H1 (cell line): Measurements from ENCODE around the gene AGRN. TPM values are rescaled to one million over a fixed set of nuclear protein-coding genes. Genes with fewer than 3 reads are reported as not detected.

Experiments used
- CTCF ChIA-PET: fragments of 300-600 bp; sonication (Branson Sonifier 250); formaldehyde crosslinking; loops from one replicate; lab custom pipeline; 2021; ENCODE audit not compliant: partially characterized antibody; lab: Charles Lee
- POLR2A ChIA-PET: fragments of 300-600 bp; sonication (Branson Sonifier 250); formaldehyde crosslinking; loops from one replicate; lab custom pipeline; 2021; ENCODE audit warnings: inconsistent platforms; ENCODE audit not compliant: partially characterized antibody; lab: Charles Lee
- DNase-seq, 2 experiments: peaks; one replicate each; pipeline versions ENCODE4 v3.0.0 to v3.0.0-alpha.2; 2010 to 2022; ENCODE audit warnings: low spot score in 2 of 2, low read depth in 1 of 2, mixed read lengths in 1 of 2
- FAIRE-seq: peaks from 2 replicates; lab custom pipeline; 2011; peaks lifted over from hg19 to GRCh38; lab: Jason Lieb, UNC
- H2AFZ ChIP-seq: 2 replicates; pipeline ENCODE4 v1.8.1; 2012; ENCODE audit warnings: low read length, inconsistent platforms
- H2AK5ac ChIP-seq: 2 replicates; pipeline ENCODE4 v1.6.1; 2013; ENCODE audit warnings: low read depth, low read length
- H2BK120ac ChIP-seq: replicated peaks from 2 replicates; pipeline ENCODE3; 2013; ENCODE audit warnings: low read depth, low read length, inconsistent platforms
- H2BK12ac ChIP-seq: 2 replicates; pipeline ENCODE4 v1.6.1; 2013; ENCODE audit warnings: low read depth, low read length
- H2BK15ac ChIP-seq: 2 replicates; pipeline ENCODE4 v1.6.1; 2013; ENCODE audit warnings: low read length
- H2BK20ac ChIP-seq: 2 replicates; pipeline ENCODE4 v1.6.1; 2013; ENCODE audit warnings: low read length
- H2BK5ac ChIP-seq: 2 replicates; pipeline ENCODE4 v1.6.1; 2013; ENCODE audit warnings: low read depth, low read length
- H3K14ac ChIP-seq: 2 replicates; pipeline ENCODE4 v1.6.1; 2013; ENCODE audit warnings: inconsistent platforms; ENCODE audit not compliant: insufficient read length
- H3K18ac ChIP-seq: 2 replicates; pipeline ENCODE4 v1.6.1; 2013; ENCODE audit warnings: low read length; ENCODE audit errors: extremely low read depth
- H3K23ac ChIP-seq: 2 replicates; pipeline ENCODE4 v1.6.1; 2013; ENCODE audit warnings: inconsistent platforms; ENCODE audit not compliant: insufficient read length
- H3K23me2 ChIP-seq: 2 replicates; pipeline ENCODE4 v1.6.1; 2013; ENCODE audit warnings: low read depth, low read length
- H3K27ac ChIP-seq: 2 replicates; pipeline ENCODE4 v1.6.1; 2011; ENCODE audit warnings: low read depth, low read length, inconsistent platforms
- H3K27me3 ChIP-seq, 4 experiments: replicated peaks in 1 of 4; 1 replicate in 1 of 4; 2 replicates in 3 of 4; pipeline versions ENCODE4 v1.6.1 to v1.8.1; 2011 to 2013; ENCODE audit warnings: low read length in 3 of 4, mild to moderate bottlenecking in 3 of 4, inconsistent platforms in 2 of 4, mixed read lengths in 2 of 4, moderate library complexity in 1 of 4; ENCODE audit not compliant: control insufficient read depth in 3 of 4, insufficient read depth in 3 of 4; ENCODE audit errors: extremely low read depth in 1 of 4
- H3K36me3 ChIP-seq, 4 experiments: 2 replicates each; pipeline versions ENCODE4 v1.6.1 to v1.8.1; 2011 to 2013; ENCODE audit warnings: mild to moderate bottlenecking in 4 of 4, low read length in 3 of 4, moderate library complexity in 2 of 4, control low read depth in 1 of 4, inconsistent platforms in 1 of 4; ENCODE audit not compliant: insufficient read depth in 4 of 4, control insufficient read depth in 2 of 4
- H3K4ac ChIP-seq: replicated peaks from 2 replicates; pipeline ENCODE3; 2013; ENCODE audit warnings: low read length, low read depth, mixed read lengths, inconsistent platforms; ENCODE audit not compliant: insufficient read length
- H3K4me1 ChIP-seq, 4 experiments: replicated peaks in 1 of 4; 1 replicate in 1 of 4; 2 replicates in 3 of 4; pipeline versions ENCODE4 v1.6.1 to v1.8.1; 2011 to 2013; ENCODE audit warnings: low read length in 3 of 4, inconsistent platforms in 2 of 4, mixed read lengths in 1 of 4; ENCODE audit not compliant: insufficient read depth in 4 of 4, control insufficient read depth in 3 of 4
- H3K4me2 ChIP-seq, 2 experiments: 2 replicates each; pipeline versions ENCODE4 v1.6.1 to v1.8.1; 2011 to 2013; ENCODE audit warnings: low read depth in 2 of 2, low read length in 2 of 2, control low read depth in 1 of 2, inconsistent platforms in 1 of 2, mild to moderate bottlenecking in 1 of 2; ENCODE audit not compliant: insufficient read depth in 1 of 2
- H3K4me3 ChIP-seq, 4 experiments: fragments of 200-600, 300-600 bp in 1 of 4; sonication (generic), shearing (Covaris generic), sonication (Bioruptor Twin) in 1 of 4; 2 replicates each; pipeline versions ENCODE4 v1.5.1 to v1.8.1; 2011 to 2016; ENCODE audit warnings: low read length in 4 of 4, low read depth in 3 of 4, control low read depth in 2 of 4, inconsistent platforms in 2 of 4, mild to moderate bottlenecking in 2 of 4, mixed read lengths in 1 of 4, moderate library complexity in 1 of 4; ENCODE audit not compliant: insufficient read depth in 2 of 4; ENCODE audit errors: extremely low read depth in 1 of 4
- H3K56ac ChIP-seq: replicated peaks from 2 replicates; pipeline ENCODE3; 2013; ENCODE audit warnings: low read depth, mild to moderate bottlenecking, mixed read lengths, low read length, inconsistent platforms; ENCODE audit not compliant: insufficient read length
- H3K79me1 ChIP-seq: 2 replicates; pipeline ENCODE4 v1.6.1; 2013; ENCODE audit warnings: low read depth, low read length, control low read depth
- H3K79me2 ChIP-seq, 2 experiments: 2 replicates each; pipeline versions ENCODE4 v1.6.1 to v1.8.1; 2012 to 2013; ENCODE audit warnings: low read length in 2 of 2, mild to moderate bottlenecking in 2 of 2, inconsistent platforms in 1 of 2; ENCODE audit not compliant: insufficient read depth in 2 of 2, control insufficient read depth in 1 of 2
- H3K9ac ChIP-seq, 4 experiments: replicated peaks in 1 of 4; 1 replicate in 1 of 4; 2 replicates in 3 of 4; pipeline versions ENCODE4 v1.6.1 to v1.8.1; 2011 to 2013; ENCODE audit warnings: low read depth in 3 of 4, low read length in 3 of 4, control low read depth in 2 of 4, mild to moderate bottlenecking in 2 of 4, moderate library complexity in 2 of 4, inconsistent platforms in 1 of 4; ENCODE audit errors: extremely low read depth in 1 of 4
- H3K9me3 ChIP-seq, 2 experiments: 2 replicates each; pipeline versions ENCODE4 v1.6.1 to v1.8.1; 2012 to 2013; ENCODE audit warnings: mild to moderate bottlenecking in 2 of 2, moderate library complexity in 2 of 2, control low read depth in 1 of 2, inconsistent platforms in 1 of 2, low read depth in 1 of 2, low read length in 1 of 2, mixed read lengths in 1 of 2; ENCODE audit not compliant: insufficient read depth in 2 of 2
- H4K20me1 ChIP-seq, 2 experiments: replicated peaks in 1 of 2; 2 replicates each; pipeline versions ENCODE3 to v1.8.1; 2011 to 2013; ENCODE audit warnings: inconsistent platforms in 2 of 2, low read length in 2 of 2, mild to moderate bottlenecking in 1 of 2; ENCODE audit not compliant: insufficient read depth in 2 of 2, control insufficient read depth in 1 of 2
- H4K5ac ChIP-seq: 2 replicates; pipeline ENCODE4 v1.6.1; 2013; ENCODE audit warnings: low read length, low read depth, mixed read lengths, inconsistent platforms; ENCODE audit not compliant: insufficient read length
- H4K8ac ChIP-seq: 2 replicates; pipeline ENCODE4 v1.8.0; 2013; ENCODE audit warnings: mild to moderate bottlenecking, moderate library complexity, low read length, inconsistent platforms; ENCODE audit not compliant: insufficient read depth; ENCODE audit errors: extremely low read depth
- H4K91ac ChIP-seq: replicated peaks from 2 replicates; pipeline ENCODE3; 2013; ENCODE audit warnings: low read length, mixed read lengths, inconsistent platforms; ENCODE audit not compliant: insufficient read length
- BRCA1 ChIP-seq: IDR thresholded peaks from 2 replicates; pipeline ENCODE4 v1.6.1; 2012; ENCODE audit warnings: low read depth, low read length, improper control_type of control experiment
- CBX5 ChIP-seq: fragments of 300-800, 300-1000 bp; sonication (generic); IDR thresholded peaks from 2 replicates; pipeline ENCODE4 v1.7.1; 2016; ENCODE audit warnings: antibody characterized with exemption, low read length, low read depth
- CTCF ChIP-seq, 3 experiments: IDR thresholded peaks; 1 replicate in 2 of 3; 2 replicates in 1 of 3; pipeline versions ENCODE4 v1.5.1 to v1.6.1; 2011; ENCODE audit warnings: low read length in 3 of 3, mild to moderate bottlenecking in 3 of 3, inconsistent platforms in 2 of 3, low read depth in 1 of 3, moderate library complexity in 1 of 3; ENCODE audit not compliant: insufficient read depth in 1 of 3; ENCODE audit errors: control extremely low read depth in 1 of 3
- EGR1 ChIP-seq: IDR thresholded peaks from 2 replicates; pipeline ENCODE4 v1.6.1; 2011; ENCODE audit warnings: low read depth, low read length, borderline replicate concordance
- RAD21 ChIP-seq, 2 experiments: IDR thresholded peaks in 1 of 2; conservative IDR thresholded peaks in 1 of 2; 2 replicates each; pipeline ENCODE4 v1.6.1; 2011; ENCODE audit warnings: low read depth in 2 of 2, low read length in 2 of 2, improper control_type of control experiment in 1 of 2, inconsistent platforms in 1 of 2, mild to moderate bottlenecking in 1 of 2, moderate library complexity in 1 of 2
- SAP30 ChIP-seq: fragments of 300-600 bp; sonication (generic); IDR thresholded peaks from 2 replicates; pipeline ENCODE4 v1.7.1; 2012; ENCODE audit warnings: low read length, moderate library complexity, mild to moderate bottlenecking, inconsistent platforms; ENCODE audit not compliant: insufficient read depth, insufficient replicate concordance
- SIX5 ChIP-seq: IDR thresholded peaks from 2 replicates; pipeline ENCODE4 v1.6.1; 2011; ENCODE audit warnings: mild to moderate bottlenecking, low read depth, low read length
- SP1 ChIP-seq: IDR thresholded peaks from 2 replicates; pipeline ENCODE4 v1.6.1; 2011; ENCODE audit warnings: low read depth, low read length
- whole genome bisulfite sequencing, 2 experiments: shearing (Covaris generic) in 1 of 2; methylation state at CpG; one replicate each; pipeline versions ENCODE4 v1.1.6 to v1.1.7; 2013 to 2015; ENCODE audit warnings: low lambda C conversion rate in 2 of 2, mixed read lengths in 2 of 2, inconsistent platforms in 1 of 2, low coverage in 1 of 2, missing lambda C conversion rate in 1 of 2; ENCODE audit not compliant: insufficient replicate concordance in 2 of 2, insufficient coverage in 1 of 2, insufficient read length in 1 of 2; ENCODE audit errors: extremely low coverage in 1 of 2, missing lambda C conversion rate in 1 of 2; 5-methylcytosine and 5-hydroxymethylcytosine counted together
- polyA plus RNA-seq, 7 experiments: library from polyadenylated mRNA; depleted of rRNA in 3 of 7; stranded (reverse) in 5 of 7; unstranded in 2 of 7; fragments of >200 nt in 5 of 7; fragments of 200-250 nt in 2 of 7; gene quantifications; 1 replicate in 5 of 7; 2 replicates in 1 of 7; 4 replicates in 1 of 7; pipeline versions ENCODE4 v1.2.1 to v1.2.3, GENCODE V29; 2011 to 2013; ENCODE audit warnings: missing spikeins in 2 of 7, mixed read lengths in 2 of 7
- total RNA-seq: library from RNA; stranded (reverse); fragmentation: NEBNext Ultra II Directional; extraction: Animal tissue kit (Norgen Biotek cat#: 25700); gene quantifications from 2 replicates; pipeline ENCODE4 v1.2.1, GENCODE V29; 2021

The AGRN gene
- total and polyA plus RNA-seq, 2 of the 8 experiments (the other 6 are each of a cell fraction or from before 2014, with no cell fraction given), result 52.3 to 155 TPM

DNA sequence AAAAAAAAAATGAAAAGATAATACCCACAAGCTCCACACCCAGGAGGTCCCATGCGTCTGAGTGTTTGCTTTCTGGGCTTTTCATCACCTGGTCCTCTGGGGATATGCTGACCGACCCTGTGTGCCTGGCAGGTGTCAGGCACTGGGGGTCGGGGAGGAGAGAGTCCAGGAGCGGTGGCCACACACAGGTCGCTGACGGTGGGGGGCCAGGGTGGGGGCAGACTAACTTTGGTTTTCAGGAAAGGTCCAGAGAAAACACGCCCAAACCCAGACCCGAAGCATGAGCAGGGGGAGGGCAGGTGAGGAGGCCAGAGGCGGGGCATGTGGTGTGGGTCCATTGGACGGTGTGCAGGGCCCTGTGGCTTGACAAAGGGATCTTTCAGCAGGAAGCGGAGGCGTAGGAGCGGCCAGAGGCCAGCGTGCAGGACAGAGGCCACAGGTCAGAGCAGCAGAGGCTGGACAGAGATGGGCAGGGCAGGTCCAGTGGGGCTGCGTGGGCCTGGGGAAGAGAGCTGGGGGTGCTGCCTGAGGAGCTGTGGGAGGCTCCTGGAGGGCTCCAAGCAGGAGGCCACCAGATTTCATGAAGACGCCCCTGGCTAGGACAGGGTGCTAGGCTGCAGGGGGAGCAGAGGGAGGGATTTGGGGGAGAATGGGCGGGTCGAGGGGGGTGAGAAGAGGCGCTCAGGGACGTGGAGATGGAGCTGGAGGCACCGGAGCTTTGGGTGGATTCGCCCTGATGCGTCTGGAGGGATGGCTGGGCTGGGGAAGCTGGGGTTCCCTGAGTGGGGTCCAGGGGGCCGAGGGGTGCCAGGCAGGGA is 38.4 kb downstream of the AGRN start:
- Histone ChIP-seq H3K4me2 (peak overlapping the region; percentile 42 to 98), H3K23ac (no peak overlapping the region), H3K36me3 (peaks cover 0 to 22% (median 8%) of the 10 kb centered on the region in 4 experiments; a peak in 5 of 8 replicates), H3K9me3 (no peaks in the 10 kb centered on the region), H2BK12ac (0 out of 2 replicates have a peak overlapping the region, but pooled peaks have one; percentile 17), H3K9ac (no peak overlapping the region), H3K18ac (no peak overlapping the region), H2AK5ac (no peak overlapping the region), H4K20me1 (peaks cover 0 to 19% of the 10 kb centered on the region in 2 experiments), H3K79me1 (no peaks in the 10 kb centered on the region), H3K4me1 (peaks cover 0 to 12% (median 6%) of the 10 kb centered on the region in 4 experiments; a peak in 5 of 7 replicates), H2AFZ (no peak overlapping the region), H3K27ac (no peak overlapping the region), H3K79me2 (no peaks in the 10 kb centered on the region), H3K4me3 (peak overlapping the region; percentile 43 to 76 (median 48); a peak in 6 of 8 replicates), H2BK15ac (no peak overlapping the region), H3K23me2 (peaks cover 7% of the 10 kb centered on the region; the same call in 1 of the 2 replicates), H2BK120ac (no peak overlapping the region), H4K8ac (peak overlapping the region; percentile 18; the same call in 1 of the 2 replicates), H3K56ac (no peak overlapping the region), H2BK20ac (no peak overlapping the region), H2BK5ac (no peak overlapping the region), H3K4ac (no peak overlapping the region), H4K91ac (no peak overlapping the region), H4K5ac (no peak overlapping the region), H3K27me3 (peaks cover 9 to 45% (median 32%) of the 10 kb centered on the region in 4 experiments), H3K14ac (no peak overlapping the region)
- ChIA-PET CTCF (interaction anchor here (0.7 to 10.2 kb wide), 14 partner anchors 10 to 233 kb away, joined by 3 to 70 read pairs (median 6); partner anchors contain the start of gene ISG15), POLR2A (interaction anchor here (0.7 to 6.9 kb wide), 10 partner anchors 7 to 253 kb away, joined by 3 to 70 read pairs (median 4); no protein-coding TSS in a partner anchor)
- FAIRE-seq, result no peak
- DNase-seq, result no peak
- 69% methylated on average over 14 of the region's 24 CpGs; no CpG with 5 or more reads in 1 of the 2 experiments for WGBS, 2 experiments
- TF ChIP-seq CBX5, result no peak
- TF ChIP-seq CTCF (IDR thresholded peaks at IDR 0.05; ENCODE audit: control extremely low read depth in 1 of 3, insufficient read depth in 1 of 3, low read depth in 1 of 3, low read length in 3 of 3), result no peak
- no peak for TF ChIP-seq SIX5
- no peak for TF ChIP-seq BRCA1
- no peak for TF ChIP-seq RAD21 (IDR thresholded peaks at IDR 0.05 in 1 of 2, conservative IDR thresholded peaks at IDR 0.05 in 1 of 2; ENCODE audit: low read depth in 2 of 2, low read length in 2 of 2)
- no peak for TF ChIP-seq SAP30
- TF ChIP-seq SP1, result no peak
- no peak for TF ChIP-seq EGR1
